ENCODE data around the gene KRTAP2-1. TPM values are rescaled to one million over a fixed set of nuclear protein-coding genes. Genes with fewer than 3 reads are reported as not detected.

KRTAP2-1 gene
- total RNA-seq, 1 experiment from 2014 or later = not detected

- Histone ChIP-seq H3K4me3 (ENCODE audit: low read depth, low read length, poor library complexity, severe bottlenecking) (no peak overlapping the region), H3K27me3 (replicated peaks; ENCODE audit: insufficient read depth, low read depth, low read length, poor library complexity) (no peaks in the 10 kb centered on the region), H3K36me3 (ENCODE audit: insufficient read depth, low read length, poor library complexity, severe bottlenecking) (no peaks in the 10 kb centered on the region), H3K9me3 (ENCODE audit: low read depth, low read length, poor library complexity, severe bottlenecking) (no peaks in the 10 kb centered on the region), H3K27ac (ENCODE audit: low read depth, low read length, poor library complexity, severe bottlenecking) (no peak overlapping the region), H3K4me1 (ENCODE audit: insufficient read depth, low read length, poor library complexity, severe bottlenecking) (no peaks in the 10 kb centered on the region)
- intact Hi-C loops (cut with micrococcal nuclease; ENCODE audit: unreplicated experiment) = no loop called here
- ChIA-PET CTCF (no interaction called here), POLR2A (ENCODE audit: low non-redundant PET) (no interaction called here)
- no TSS peak for BruUV-seq (replicated peaks)
- no peak for TF ChIP-seq CTCF (conservative IDR thresholded peaks at IDR 0.05; ENCODE audit: low read depth, low read length)
- TF ChIP-seq EZH2 (IDR thresholded peaks at IDR 0.05; ENCODE audit: borderline replicate concordance, low read depth, low read length, poor library complexity, severe bottlenecking) = no peak
- no peak for DNase-seq (ENCODE audit: low spot score)
These were observed 42.7 kb downstream of the KRTAP2-1 start for GRCh38 chr17:41004397-41004796.

GRCh38 chr17:41003926-41004325 is 43.2 kb downstream of the KRTAP2-1 start:
- intact Hi-C loops (cut with micrococcal nuclease; ENCODE audit: unreplicated experiment) = no loop called here
- H3K27me3 ChIP-seq (replicated peaks; ENCODE audit: insufficient read depth, low read depth, low read length, poor library complexity) = no peaks in the 10 kb centered on the region
- no peaks in the 10 kb centered on the region for H3K9me3 ChIP-seq (ENCODE audit: low read depth, low read length, poor library complexity, severe bottlenecking)
- DNase-seq (ENCODE audit: low spot score) = no peak
- BruUV-seq (replicated peaks) = no TSS peak
- ChIA-PET CTCF (no interaction called here), POLR2A (ENCODE audit: low non-redundant PET) (no interaction called here)
- no peak for TF ChIP-seq CTCF (conservative IDR thresholded peaks at IDR 0.05; ENCODE audit: low read depth, low read length)
- TF ChIP-seq EZH2 (IDR thresholded peaks at IDR 0.05; ENCODE audit: borderline replicate concordance, low read depth, low read length, poor library complexity, severe bottlenecking) = no peak
- H3K36me3 ChIP-seq (ENCODE audit: insufficient read depth, low read length, poor library complexity, severe bottlenecking) = no peaks in the 10 kb centered on the region
- no peak overlapping the region for H3K27ac ChIP-seq (ENCODE audit: low read depth, low read length, poor library complexity, severe bottlenecking)
- H3K4me3 ChIP-seq (ENCODE audit: low read depth, low read length, poor library complexity, severe bottlenecking) = no peak overlapping the region
- no peaks in the 10 kb centered on the region for H3K4me1 ChIP-seq (ENCODE audit: insufficient read depth, low read length, poor library complexity, severe bottlenecking)

GRCh38 chr17:41002814-41003213 is 44.3 kb downstream of the KRTAP2-1 start:
- no peak for DNase-seq (ENCODE audit: low spot score)
- POLR2A ChIA-PET (ENCODE audit: low non-redundant PET) = no interaction called here
- Histone ChIP-seq H3K4me1 (ENCODE audit: insufficient read depth, low read length, poor library complexity, severe bottlenecking) (no peaks in the 10 kb centered on the region), H3K9me3 (ENCODE audit: low read depth, low read length, poor library complexity, severe bottlenecking) (no peaks in the 10 kb centered on the region), H3K4me3 (ENCODE audit: low read depth, low read length, poor library complexity, severe bottlenecking) (no peak overlapping the region), H3K27me3 (replicated peaks; ENCODE audit: insufficient read depth, low read depth, low read length, poor library complexity) (no peaks in the 10 kb centered on the region), H3K36me3 (ENCODE audit: insufficient read depth, low read length, poor library complexity, severe bottlenecking) (no peaks in the 10 kb centered on the region), H3K27ac (ENCODE audit: low read depth, low read length, poor library complexity, severe bottlenecking) (no peak overlapping the region)
- intact Hi-C loops (cut with micrococcal nuclease; ENCODE audit: unreplicated experiment) = no loop called here
- no TSS peak for BruUV-seq (replicated peaks)
- CTCF ChIA-PET = no interaction called here
- no peak for TF ChIP-seq EZH2 (IDR thresholded peaks at IDR 0.05; ENCODE audit: borderline replicate concordance, low read depth, low read length, poor library complexity, severe bottlenecking)
- no peak for TF ChIP-seq CTCF (conservative IDR thresholded peaks at IDR 0.05; ENCODE audit: low read depth, low read length)

Measured in A673 (cell line).